Measurements from ENCODE around the gene ELAVL2.

The ELAVL2 gene

GRCh38 chr9:23826120-23826629 is at the start of gene ELAVL2:
Gene ELAVL2 (minus strand): TSS chr9:23826240. CDS start chr9:23762234, 64,006 bp downstream.
- H3K27me3 ChIP-seq (ENCODE audit: control insufficient read depth, insufficient read depth, low read length), result peaks cover 23% of the 10 kb centered on the region
- H3K36me3 ChIP-seq (ENCODE audit: control insufficient read depth, insufficient read depth, low read length), result no peaks in the 10 kb centered on the region
- DNase-seq (ENCODE audit: low read depth, low spot score), result peak; percentile 99
- H3K4me1 ChIP-seq (ENCODE audit: control insufficient read depth, insufficient read depth, low read length), result peaks cover 3% of the 10 kb centered on the region
- WGBS (ENCODE audit: insufficient coverage, insufficient read length), result no CpG with 5 or more reads among the region's 30 CpGs
- peak within 1 kb of the TSS; percentile 79; the same call in 1 of the 2 replicates for H3K4me3 ChIP-seq (ENCODE audit: low read length)
- no peak within 1 kb of the TSS for H3K27ac ChIP-seq (ENCODE audit: low read length)
- H3K9me3 ChIP-seq (ENCODE audit: control insufficient read depth, insufficient read depth, low read length), result no peaks in the 10 kb centered on the region

GRCh38 chr9:23858234-23858633 is 32.2 kb upstream of the ELAVL2 start:
- WGBS (ENCODE audit: insufficient coverage, insufficient read length), result no CpG with 5 or more reads among the region's 3 CpGs
- no peak for DNase-seq (ENCODE audit: low read depth, low spot score)
- no peaks in the 10 kb centered on the region for H3K9me3 ChIP-seq (ENCODE audit: control insufficient read depth, insufficient read depth, low read length)
- no peaks in the 10 kb centered on the region for H3K27me3 ChIP-seq (ENCODE audit: control insufficient read depth, insufficient read depth, low read length)
- no peak overlapping the region for H3K27ac ChIP-seq (ENCODE audit: low read length)
- no peak overlapping the region for H3K4me3 ChIP-seq (ENCODE audit: low read length)
- H3K4me1 ChIP-seq (ENCODE audit: control insufficient read depth, insufficient read depth, low read length), result peaks cover 1% of the 10 kb centered on the region; the same call in 1 of the 2 replicates
- H3K36me3 ChIP-seq (ENCODE audit: control insufficient read depth, insufficient read depth, low read length), result no peaks in the 10 kb centered on the region

GRCh38 chr9:23855873-23856604 is 30.0 kb upstream of the ELAVL2 start:
- no peak for DNase-seq (ENCODE audit: low read depth, low spot score)
- Histone ChIP-seq H3K27ac (ENCODE audit: low read length) (no peak overlapping the region), H3K27me3 (ENCODE audit: control insufficient read depth, insufficient read depth, low read length) (no peaks in the 10 kb centered on the region), H3K4me3 (ENCODE audit: low read length) (no peak overlapping the region), H3K4me1 (ENCODE audit: control insufficient read depth, insufficient read depth, low read length) (peaks cover 1% of the 10 kb centered on the region; the same call in 1 of the 2 replicates), H3K36me3 (ENCODE audit: control insufficient read depth, insufficient read depth, low read length) (no peaks in the 10 kb centered on the region), H3K9me3 (ENCODE audit: control insufficient read depth, insufficient read depth, low read length) (no peaks in the 10 kb centered on the region)
- WGBS (ENCODE audit: insufficient coverage, insufficient read length), result no CpG with 5 or more reads among the region's 5 CpGs

GRCh38 chr9:23850690-23851629 is 24.9 kb upstream of the ELAVL2 start:
- Histone ChIP-seq H3K4me1 (ENCODE audit: control insufficient read depth, insufficient read depth, low read length) (no peaks in the 10 kb centered on the region), H3K4me3 (ENCODE audit: low read length) (peak overlapping the region; percentile 37; the same call in 1 of the 2 replicates), H3K9me3 (ENCODE audit: control insufficient read depth, insufficient read depth, low read length) (no peaks in the 10 kb centered on the region), H3K27ac (ENCODE audit: low read length) (no peak overlapping the region), H3K27me3 (ENCODE audit: control insufficient read depth, insufficient read depth, low read length) (no peaks in the 10 kb centered on the region), H3K36me3 (ENCODE audit: control insufficient read depth, insufficient read depth, low read length) (no peaks in the 10 kb centered on the region)
- no CpG with 5 or more reads among the region's 62 CpGs for WGBS (ENCODE audit: insufficient coverage, insufficient read length)
- DNase-seq (ENCODE audit: low read depth, low spot score), result no peak

GRCh38 chr9:23850242-23850689 is 24.2 kb upstream of the ELAVL2 start:
- Histone ChIP-seq H3K4me3 (ENCODE audit: low read length) (peak overlapping the region; percentile 37; the same call in 1 of the 2 replicates), H3K36me3 (ENCODE audit: control insufficient read depth, insufficient read depth, low read length) (no peaks in the 10 kb centered on the region), H3K27ac (ENCODE audit: low read length) (no peak overlapping the region), H3K27me3 (ENCODE audit: control insufficient read depth, insufficient read depth, low read length) (no peaks in the 10 kb centered on the region), H3K4me1 (ENCODE audit: control insufficient read depth, insufficient read depth, low read length) (no peaks in the 10 kb centered on the region), H3K9me3 (ENCODE audit: control insufficient read depth, insufficient read depth, low read length) (no peaks in the 10 kb centered on the region)
- no CpG with 5 or more reads among the region's 17 CpGs for WGBS (ENCODE audit: insufficient coverage, insufficient read length)
- DNase-seq (ENCODE audit: low read depth, low spot score), result no peak

- Histone ChIP-seq H3K4me1 (ENCODE audit: control insufficient read depth, insufficient read depth, low read length) (no peaks in the 10 kb centered on the region), H3K27ac (ENCODE audit: low read length) (no peak overlapping the region), H3K4me3 (ENCODE audit: low read length) (peak overlapping the region; percentile 37; the same call in 1 of the 2 replicates), H3K36me3 (ENCODE audit: control insufficient read depth, insufficient read depth, low read length) (no peaks in the 10 kb centered on the region), H3K9me3 (ENCODE audit: control insufficient read depth, insufficient read depth, low read length) (no peaks in the 10 kb centered on the region), H3K27me3 (ENCODE audit: control insufficient read depth, insufficient read depth, low read length) (no peaks in the 10 kb centered on the region)
- no CpG with 5 or more reads among the region's 11 CpGs for WGBS (ENCODE audit: insufficient coverage, insufficient read length)
- no peak for DNase-seq (ENCODE audit: low read depth, low spot score)
Measured at GRCh38 chr9:23849379-23850035, 23.5 kb upstream of the ELAVL2 start.

GRCh38 chr9:23842565-23843129 is 16.6 kb upstream of the ELAVL2 start:
- no peak for DNase-seq (ENCODE audit: low read depth, low spot score)
- Histone ChIP-seq H3K9me3 (ENCODE audit: control insufficient read depth, insufficient read depth, low read length) (no peaks in the 10 kb centered on the region), H3K27me3 (ENCODE audit: control insufficient read depth, insufficient read depth, low read length) (no peaks in the 10 kb centered on the region), H3K4me1 (ENCODE audit: control insufficient read depth, insufficient read depth, low read length) (peaks cover 1% of the 10 kb centered on the region; the same call in 1 of the 2 replicates), H3K36me3 (ENCODE audit: control insufficient read depth, insufficient read depth, low read length) (no peaks in the 10 kb centered on the region), H3K27ac (ENCODE audit: low read length) (no peak overlapping the region), H3K4me3 (ENCODE audit: low read length) (no peak overlapping the region)
- WGBS (ENCODE audit: insufficient coverage, insufficient read length), result no CpG with 5 or more reads among the region's 1 CpG

GRCh38 chr9:23841304-23841703 is 15.3 kb upstream of the ELAVL2 start:
- H3K9me3 ChIP-seq (ENCODE audit: control insufficient read depth, insufficient read depth, low read length), result no peaks in the 10 kb centered on the region
- WGBS (ENCODE audit: insufficient coverage, insufficient read length), result no CpG with 5 or more reads among the region's 2 CpGs
- H3K36me3 ChIP-seq (ENCODE audit: control insufficient read depth, insufficient read depth, low read length), result no peaks in the 10 kb centered on the region
- H3K27ac ChIP-seq (ENCODE audit: low read length), result no peak overlapping the region
- H3K4me1 ChIP-seq (ENCODE audit: control insufficient read depth, insufficient read depth, low read length), result peaks cover 1% of the 10 kb centered on the region; the same call in 1 of the 2 replicates
- H3K27me3 ChIP-seq (ENCODE audit: control insufficient read depth, insufficient read depth, low read length), result no peaks in the 10 kb centered on the region
- H3K4me3 ChIP-seq (ENCODE audit: low read length), result no peak overlapping the region
- DNase-seq (ENCODE audit: low read depth, low spot score), result no peak

GRCh38 chr9:23837038-23837437 is 11.0 kb upstream of the ELAVL2 start:
- peaks cover under 1% of the 10 kb centered on the region; the same call in 1 of the 2 replicates for H3K27me3 ChIP-seq (ENCODE audit: control insufficient read depth, insufficient read depth, low read length)
- no peaks in the 10 kb centered on the region for H3K9me3 ChIP-seq (ENCODE audit: control insufficient read depth, insufficient read depth, low read length)
- WGBS (ENCODE audit: insufficient coverage, insufficient read length), result no CpG with 5 or more reads among the region's 5 CpGs
- H3K4me3 ChIP-seq (ENCODE audit: low read length), result no peak overlapping the region
- DNase-seq (ENCODE audit: low read depth, low spot score), result no peak
- no peak overlapping the region for H3K27ac ChIP-seq (ENCODE audit: low read length)
- H3K4me1 ChIP-seq (ENCODE audit: control insufficient read depth, insufficient read depth, low read length), result no peaks in the 10 kb centered on the region; the same call in 1 of the 2 replicates
- H3K36me3 ChIP-seq (ENCODE audit: control insufficient read depth, insufficient read depth, low read length), result no peaks in the 10 kb centered on the region

Measured in iPS DF 6.9 (cell line).